ENCODE measurements around the gene KDM2A.

The KDM2A gene

DNA sequence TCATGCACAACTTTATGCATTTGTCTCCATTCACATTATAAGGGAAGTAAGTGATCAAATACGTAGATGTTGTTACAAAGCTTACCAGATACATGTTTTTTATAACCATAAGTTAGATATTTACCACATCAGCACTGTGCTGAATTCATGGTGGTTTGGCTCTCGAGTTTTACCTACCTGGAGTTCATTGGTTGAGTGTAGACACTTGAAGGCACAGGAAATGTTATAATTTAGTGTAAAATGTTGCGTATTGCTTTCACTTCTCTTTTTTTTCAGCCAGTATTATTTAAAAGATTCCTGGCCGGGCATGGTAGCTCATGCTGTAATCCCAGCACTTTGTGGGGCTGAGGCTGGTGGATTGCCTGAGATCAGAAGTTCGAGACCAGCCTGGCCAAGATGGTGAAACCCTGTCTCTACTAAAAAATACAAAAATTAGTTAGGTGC, 94.1 kb downstream of the KDM2A start:
- H3K79me2 ChIP-seq (ENCODE audit: insufficient read depth, low read length): no peaks in the 10 kb centered on the region
- no peak overlapping the region for H3K4me2 ChIP-seq (ENCODE audit: low read depth, low read length, poor library complexity, severe bottlenecking)
- H3F3A ChIP-seq (ENCODE audit: low read depth): no peaks in the 10 kb centered on the region
- H3K9ac ChIP-seq (ENCODE audit: low read depth, low read length, poor library complexity, severe bottlenecking): no peak overlapping the region
- no peak overlapping the region for H3K4me3 ChIP-seq (ENCODE audit: low read length, poor library complexity, severe bottlenecking)
- H4K20me1 ChIP-seq (ENCODE audit: insufficient read depth, low read length, poor library complexity, severe bottlenecking): no peaks in the 10 kb centered on the region
- no peaks in the 10 kb centered on the region for H3K9me3 ChIP-seq (ENCODE audit: insufficient read depth, low read depth, low read length)
- TF ChIP-seq EZH2phosphoT487 (IDR thresholded peaks at IDR 0.05; ENCODE audit: borderline replicate concordance): no peak
- TF ChIP-seq, protein P1, sequence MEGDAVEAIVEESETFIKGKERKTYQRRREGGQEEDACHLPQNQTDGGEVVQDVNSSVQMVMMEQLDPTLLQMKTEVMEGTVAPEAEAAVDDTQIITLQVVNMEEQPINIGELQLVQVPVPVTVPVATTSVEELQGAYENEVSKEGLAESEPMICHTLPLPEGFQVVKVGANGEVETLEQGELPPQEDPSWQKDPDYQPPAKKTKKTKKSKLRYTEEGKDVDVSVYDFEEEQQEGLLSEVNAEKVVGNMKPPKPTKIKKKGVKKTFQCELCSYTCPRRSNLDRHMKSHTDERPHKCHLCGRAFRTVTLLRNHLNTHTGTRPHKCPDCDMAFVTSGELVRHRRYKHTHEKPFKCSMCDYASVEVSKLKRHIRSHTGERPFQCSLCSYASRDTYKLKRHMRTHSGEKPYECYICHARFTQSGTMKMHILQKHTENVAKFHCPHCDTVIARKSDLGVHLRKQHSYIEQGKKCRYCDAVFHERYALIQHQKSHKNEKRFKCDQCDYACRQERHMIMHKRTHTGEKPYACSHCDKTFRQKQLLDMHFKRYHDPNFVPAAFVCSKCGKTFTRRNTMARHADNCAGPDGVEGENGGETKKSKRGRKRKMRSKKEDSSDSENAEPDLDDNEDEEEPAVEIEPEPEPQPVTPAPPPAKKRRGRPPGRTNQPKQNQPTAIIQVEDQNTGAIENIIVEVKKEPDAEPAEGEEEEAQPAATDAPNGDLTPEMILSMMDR (conservative IDR thresholded peaks at IDR 0.05; ENCODE audit: low read length): no peak
- H3K27me3 ChIP-seq (ENCODE audit: insufficient read depth, low read length, poor library complexity, severe bottlenecking): no peaks in the 10 kb centered on the region
- H3K36me3 ChIP-seq (ENCODE audit: insufficient read depth, low read length): peaks cover 72% of the 10 kb centered on the region
- H2AFZ ChIP-seq (ENCODE audit: low read length): no peak overlapping the region
- H3K4me1 ChIP-seq (ENCODE audit: insufficient read depth, low read length, poor library complexity, severe bottlenecking): no peaks in the 10 kb centered on the region
- no peaks in the 10 kb centered on the region for H3K9me2 ChIP-seq (replicated peaks; ENCODE audit: low read depth, low read length)

DNA sequence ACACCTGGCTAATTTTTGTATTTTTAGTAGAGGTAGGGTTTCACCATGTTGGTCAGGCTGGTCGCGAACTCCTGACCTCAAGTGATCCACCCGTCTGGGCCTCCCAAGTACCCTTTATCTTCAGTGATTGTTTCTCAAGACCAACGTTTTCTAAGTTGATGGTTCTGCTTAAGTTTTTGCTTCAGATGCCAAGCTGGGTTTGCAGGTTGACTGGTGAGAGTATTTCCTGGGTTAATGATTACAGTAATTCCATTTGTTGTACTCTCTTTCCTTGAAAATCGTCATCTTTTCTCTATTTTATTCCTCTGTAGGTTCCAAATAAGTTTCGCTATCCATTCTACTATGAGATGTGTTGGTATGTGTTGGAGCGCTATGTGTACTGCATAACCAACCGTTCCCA, 108.7 kb downstream of the KDM2A start:
- H2AFZ ChIP-seq (ENCODE audit: low read length): no peak overlapping the region
- no peak overlapping the region for H3K4me2 ChIP-seq (ENCODE audit: low read depth, low read length, poor library complexity, severe bottlenecking)
- H3K9ac ChIP-seq (ENCODE audit: low read depth, low read length, poor library complexity, severe bottlenecking): no peak overlapping the region
- no peak overlapping the region for H3K4me3 ChIP-seq (ENCODE audit: low read length, poor library complexity, severe bottlenecking)
- H3K4me1 ChIP-seq (ENCODE audit: insufficient read depth, low read length, poor library complexity, severe bottlenecking): no peaks in the 10 kb centered on the region
- no peaks in the 10 kb centered on the region for H3K79me2 ChIP-seq (ENCODE audit: insufficient read depth, low read length)
- H3F3A ChIP-seq (ENCODE audit: low read depth): no peaks in the 10 kb centered on the region
- no peaks in the 10 kb centered on the region for H3K27me3 ChIP-seq (ENCODE audit: insufficient read depth, low read length, poor library complexity, severe bottlenecking)
- no peaks in the 10 kb centered on the region for H4K20me1 ChIP-seq (ENCODE audit: insufficient read depth, low read length, poor library complexity, severe bottlenecking)
- TF ChIP-seq, protein P1 (conservative IDR thresholded peaks at IDR 0.05; ENCODE audit: low read length): no peak
- no peak for TF ChIP-seq EZH2phosphoT487 (IDR thresholded peaks at IDR 0.05; ENCODE audit: borderline replicate concordance)
- no peaks in the 10 kb centered on the region for H3K9me2 ChIP-seq (replicated peaks; ENCODE audit: low read depth, low read length)
- H3K9me3 ChIP-seq (ENCODE audit: insufficient read depth, low read depth, low read length): no peaks in the 10 kb centered on the region
- peaks cover 66% of the 10 kb centered on the region for H3K36me3 ChIP-seq (ENCODE audit: insufficient read depth, low read length)

DNA sequence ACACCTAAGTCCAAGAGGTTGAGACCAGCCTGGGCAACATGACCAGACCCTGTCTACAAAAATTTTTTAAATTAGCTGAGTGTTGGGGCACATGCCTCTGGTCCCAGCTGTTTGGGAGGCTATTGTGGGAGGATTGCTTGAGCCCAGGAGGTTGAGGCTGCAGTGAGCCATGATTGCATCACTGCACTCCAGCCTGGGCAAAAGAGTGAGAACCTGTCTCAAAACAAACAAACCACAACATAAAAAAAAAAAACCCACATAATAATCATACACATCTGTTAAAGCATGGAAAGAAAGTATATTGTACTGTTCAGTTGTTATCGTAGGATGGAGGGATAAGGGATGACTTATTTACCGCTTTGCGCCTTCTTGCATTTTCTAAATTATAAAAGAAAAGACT, 111.3 kb downstream of the KDM2A start:
- H3K9me3 ChIP-seq (ENCODE audit: insufficient read depth, low read depth, low read length): no peaks in the 10 kb centered on the region
- no peak overlapping the region for H3K4me2 ChIP-seq (ENCODE audit: low read depth, low read length, poor library complexity, severe bottlenecking)
- no peaks in the 10 kb centered on the region for H3K4me1 ChIP-seq (ENCODE audit: insufficient read depth, low read length, poor library complexity, severe bottlenecking)
- peaks cover 66% of the 10 kb centered on the region for H3K36me3 ChIP-seq (ENCODE audit: insufficient read depth, low read length)
- H3K9ac ChIP-seq (ENCODE audit: low read depth, low read length, poor library complexity, severe bottlenecking): no peak overlapping the region
- H3F3A ChIP-seq (ENCODE audit: low read depth): no peaks in the 10 kb centered on the region
- H3K9me2 ChIP-seq (replicated peaks; ENCODE audit: low read depth, low read length): no peaks in the 10 kb centered on the region
- no peaks in the 10 kb centered on the region for H3K79me2 ChIP-seq (ENCODE audit: insufficient read depth, low read length)
- H4K20me1 ChIP-seq (ENCODE audit: insufficient read depth, low read length, poor library complexity, severe bottlenecking): no peaks in the 10 kb centered on the region
- no peaks in the 10 kb centered on the region for H3K27me3 ChIP-seq (ENCODE audit: insufficient read depth, low read length, poor library complexity, severe bottlenecking)
- no peak for TF ChIP-seq EZH2phosphoT487 (IDR thresholded peaks at IDR 0.05; ENCODE audit: borderline replicate concordance)
- TF ChIP-seq, protein P1 (conservative IDR thresholded peaks at IDR 0.05; ENCODE audit: low read length): no peak
- H3K4me3 ChIP-seq (ENCODE audit: low read length, poor library complexity, severe bottlenecking): no peak overlapping the region
- H2AFZ ChIP-seq (ENCODE audit: low read length): no peak overlapping the region
